HepG2 (cell line): ENCODE results near the gene GSK3A. TPM values are rescaled to one million over a fixed set of nuclear protein-coding genes. Genes with fewer than 3 reads are reported as not detected.

Source experiments
- TBX3 ChIP-seq: fragments of 450-650 bp; IDR thresholded peaks from 2 replicates; pipeline ENCODE4 v1.6.1; 2017; ENCODE audit warnings: antibody characterized with exemption, mild to moderate bottlenecking, inconsistent platforms, borderline replicate concordance
- polyA plus RNA-seq, 8 experiments: library from polyadenylated mRNA; depleted of rRNA in 3 of 8; stranded (reverse) in 7 of 8; unstranded in 1 of 8; fragments of >200 nt; fragmentation: Illumina TruSeq in 4 of 8; extraction: Trizol in 4 of 8; gene quantifications; 2 replicates each; pipeline versions ENCODE4 v1.2.1 to v1.2.3, GENCODE V29; 2011 to 2016; ENCODE audit warnings: low read depth in 4 of 8, missing spikeins in 1 of 8, mixed read lengths in 1 of 8; ENCODE audit not compliant: insufficient read depth in 1 of 8
- total RNA-seq, 5 experiments: library from RNA; depleted of rRNA; stranded (reverse); fragments of >200 nt; fragmentation: Illumina TruSeq; extraction: Trizol; gene quantifications; 2 replicates each; pipeline ENCODE4 v1.2.3, GENCODE V29; 2016; ENCODE audit warnings: low read depth in 1 of 5
- TF ChIP-seq, protein P1 (sequence below), 2 experiments: fragments of 450-650 bp in 1 of 2; sonication (generic) in 1 of 2; formaldehyde crosslinking in 1 of 2; IDR thresholded peaks; 2 replicates each; pipeline versions ENCODE4 v1.6.1 to v1.8.0; 2016 to 2022; ENCODE audit warnings: antibody characterized with exemption in 1 of 2, mild to moderate bottlenecking in 1 of 2, missing genetic modification reagents in 1 of 2
- TF ChIP-seq, protein P2 (sequence below): sonication (generic); formaldehyde crosslinking; IDR thresholded peaks from 2 replicates; pipeline ENCODE4 v1.5.1; 2020; ENCODE audit warnings: mild to moderate bottlenecking, missing genetic modification reagents, borderline replicate concordance

Gene GSK3A
- total and polyA plus RNA-seq, 2 of the 13 experiments (the other 11 are each of a cell fraction or from before 2014, with no cell fraction given) = 16.9 to 52.5 TPM

DNA sequence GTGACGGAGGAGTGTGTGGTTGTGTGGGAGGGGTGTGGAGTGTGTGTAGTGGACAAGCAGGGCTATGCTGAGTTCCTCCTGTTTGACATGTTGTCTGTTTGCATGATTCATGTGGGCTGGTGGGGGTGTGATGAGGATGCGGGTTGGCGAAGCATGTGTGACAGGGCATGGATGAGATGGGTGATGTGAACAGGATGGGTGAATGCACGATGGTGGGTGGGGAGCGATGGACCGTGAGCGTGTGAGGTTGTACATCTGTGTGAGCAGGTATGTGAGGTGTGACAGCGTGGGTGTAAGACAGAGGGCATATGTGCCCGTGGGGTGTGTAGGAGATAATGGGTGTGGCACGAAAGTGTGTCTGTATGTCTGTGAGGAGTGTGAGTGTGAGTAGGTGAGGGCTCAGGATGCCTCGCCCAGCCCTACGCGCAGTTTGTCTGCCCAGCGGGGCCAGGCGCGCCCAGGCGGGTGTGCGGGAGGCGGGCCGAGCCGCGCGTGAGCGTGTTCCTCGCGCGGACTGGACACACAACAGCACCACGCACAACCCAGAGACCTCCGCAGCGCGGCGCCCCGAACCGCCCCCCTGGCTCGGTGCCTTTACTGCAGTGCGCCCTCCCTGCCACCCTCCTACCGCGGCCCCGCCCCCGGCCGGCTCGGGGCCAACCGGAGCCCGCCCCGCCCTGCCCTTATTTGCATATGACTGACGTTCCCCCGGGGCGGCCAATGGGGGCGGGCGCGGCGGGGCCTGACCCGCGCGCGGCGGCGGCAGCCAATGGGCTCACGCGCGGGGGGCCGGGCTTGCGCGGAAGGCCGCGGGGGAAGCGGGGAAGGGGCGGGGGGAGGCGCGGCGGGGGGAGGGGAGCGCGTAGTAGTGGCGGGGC is 41.0 kb upstream of the GSK3A start (continued):
- TF ChIP-seq, protein P1, sequence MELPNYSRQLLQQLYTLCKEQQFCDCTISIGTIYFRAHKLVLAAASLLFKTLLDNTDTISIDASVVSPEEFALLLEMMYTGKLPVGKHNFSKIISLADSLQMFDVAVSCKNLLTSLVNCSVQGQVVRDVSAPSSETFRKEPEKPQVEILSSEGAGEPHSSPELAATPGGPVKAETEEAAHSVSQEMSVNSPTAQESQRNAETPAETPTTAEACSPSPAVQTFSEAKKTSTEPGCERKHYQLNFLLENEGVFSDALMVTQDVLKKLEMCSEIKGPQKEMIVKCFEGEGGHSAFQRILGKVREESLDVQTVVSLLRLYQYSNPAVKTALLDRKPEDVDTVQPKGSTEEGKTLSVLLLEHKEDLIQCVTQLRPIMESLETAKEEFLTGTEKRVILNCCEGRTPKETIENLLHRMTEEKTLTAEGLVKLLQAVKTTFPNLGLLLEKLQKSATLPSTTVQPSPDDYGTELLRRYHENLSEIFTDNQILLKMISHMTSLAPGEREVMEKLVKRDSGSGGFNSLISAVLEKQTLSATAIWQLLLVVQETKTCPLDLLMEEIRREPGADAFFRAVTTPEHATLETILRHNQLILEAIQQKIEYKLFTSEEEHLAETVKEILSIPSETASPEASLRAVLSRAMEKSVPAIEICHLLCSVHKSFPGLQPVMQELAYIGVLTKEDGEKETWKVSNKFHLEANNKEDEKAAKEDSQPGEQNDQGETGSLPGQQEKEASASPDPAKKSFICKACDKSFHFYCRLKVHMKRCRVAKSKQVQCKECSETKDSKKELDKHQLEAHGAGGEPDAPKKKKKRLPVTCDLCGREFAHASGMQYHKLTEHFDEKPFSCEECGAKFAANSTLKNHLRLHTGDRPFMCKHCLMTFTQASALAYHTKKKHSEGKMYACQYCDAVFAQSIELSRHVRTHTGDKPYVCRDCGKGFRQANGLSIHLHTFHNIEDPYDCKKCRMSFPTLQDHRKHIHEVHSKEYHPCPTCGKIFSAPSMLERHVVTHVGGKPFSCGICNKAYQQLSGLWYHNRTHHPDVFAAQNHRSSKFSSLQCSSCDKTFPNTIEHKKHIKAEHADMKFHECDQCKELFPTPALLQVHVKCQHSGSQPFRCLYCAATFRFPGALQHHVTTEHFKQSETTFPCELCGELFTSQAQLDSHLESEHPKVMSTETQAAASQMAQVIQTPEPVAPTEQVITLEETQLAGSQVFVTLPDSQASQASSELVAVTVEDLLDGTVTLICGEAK (IDR thresholded peaks at IDR 0.05) = no peak
- TF ChIP-seq, protein P1 (CRISPR knock-in tag; IDR thresholded peaks at IDR 0.05) = no peak
- TF ChIP-seq TBX3 = no peak
- TF ChIP-seq, protein P2, sequence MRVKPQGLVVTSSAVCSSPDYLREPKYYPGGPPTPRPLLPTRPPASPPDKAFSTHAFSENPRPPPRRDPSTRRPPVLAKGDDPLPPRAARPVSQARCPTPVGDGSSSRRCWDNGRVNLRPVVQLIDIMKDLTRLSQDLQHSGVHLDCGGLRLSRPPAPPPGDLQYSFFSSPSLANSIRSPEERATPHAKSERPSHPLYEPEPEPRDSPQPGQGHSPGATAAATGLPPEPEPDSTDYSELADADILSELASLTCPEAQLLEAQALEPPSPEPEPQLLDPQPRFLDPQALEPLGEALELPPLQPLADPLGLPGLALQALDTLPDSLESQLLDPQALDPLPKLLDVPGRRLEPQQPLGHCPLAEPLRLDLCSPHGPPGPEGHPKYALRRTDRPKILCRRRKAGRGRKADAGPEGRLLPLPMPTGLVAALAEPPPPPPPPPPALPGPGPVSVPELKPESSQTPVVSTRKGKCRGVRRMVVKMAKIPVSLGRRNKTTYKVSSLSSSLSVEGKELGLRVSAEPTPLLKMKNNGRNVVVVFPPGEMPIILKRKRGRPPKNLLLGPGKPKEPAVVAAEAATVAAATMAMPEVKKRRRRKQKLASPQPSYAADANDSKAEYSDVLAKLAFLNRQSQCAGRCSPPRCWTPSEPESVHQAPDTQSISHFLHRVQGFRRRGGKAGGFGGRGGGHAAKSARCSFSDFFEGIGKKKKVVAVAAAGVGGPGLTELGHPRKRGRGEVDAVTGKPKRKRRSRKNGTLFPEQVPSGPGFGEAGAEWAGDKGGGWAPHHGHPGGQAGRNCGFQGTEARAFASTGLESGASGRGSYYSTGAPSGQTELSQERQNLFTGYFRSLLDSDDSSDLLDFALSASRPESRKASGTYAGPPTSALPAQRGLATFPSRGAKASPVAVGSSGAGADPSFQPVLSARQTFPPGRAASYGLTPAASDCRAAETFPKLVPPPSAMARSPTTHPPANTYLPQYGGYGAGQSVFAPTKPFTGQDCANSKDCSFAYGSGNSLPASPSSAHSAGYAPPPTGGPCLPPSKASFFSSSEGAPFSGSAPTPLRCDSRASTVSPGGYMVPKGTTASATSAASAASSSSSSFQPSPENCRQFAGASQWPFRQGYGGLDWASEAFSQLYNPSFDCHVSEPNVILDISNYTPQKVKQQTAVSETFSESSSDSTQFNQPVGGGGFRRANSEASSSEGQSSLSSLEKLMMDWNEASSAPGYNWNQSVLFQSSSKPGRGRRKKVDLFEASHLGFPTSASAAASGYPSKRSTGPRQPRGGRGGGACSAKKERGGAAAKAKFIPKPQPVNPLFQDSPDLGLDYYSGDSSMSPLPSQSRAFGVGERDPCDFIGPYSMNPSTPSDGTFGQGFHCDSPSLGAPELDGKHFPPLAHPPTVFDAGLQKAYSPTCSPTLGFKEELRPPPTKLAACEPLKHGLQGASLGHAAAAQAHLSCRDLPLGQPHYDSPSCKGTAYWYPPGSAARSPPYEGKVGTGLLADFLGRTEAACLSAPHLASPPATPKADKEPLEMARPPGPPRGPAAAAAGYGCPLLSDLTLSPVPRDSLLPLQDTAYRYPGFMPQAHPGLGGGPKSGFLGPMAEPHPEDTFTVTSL = 0 out of 2 replicates have a peak, but pooled peaks have one; percentile 23
